Keratinocyte (primary cell): Measurements from ENCODE around the gene CREG1. TPM values are rescaled to one million over a fixed set of nuclear protein-coding genes. Genes with fewer than 3 reads are reported as not detected.

ENCODE experiments used
- DNase-seq: peaks from one replicate; pipeline ENCODE4 v3.0.0-alpha.2; 2011; ENCODE audit warnings: low read depth, missing footprints, low spot score
- FAIRE-seq: peaks from 2 replicates; lab custom pipeline; 2011; peaks lifted over from hg19 to GRCh38; lab: Jason Lieb, UNC
- H2AFZ ChIP-seq: 2 replicates; pipeline ENCODE4 v1.6.0; 2012; ENCODE audit warnings: low read length, control low read depth, inconsistent platforms; ENCODE audit not compliant: control insufficient read depth
- H3K27ac ChIP-seq: 2 replicates; pipeline ENCODE4 v1.5.1; 2011; ENCODE audit warnings: low read length; ENCODE audit not compliant: control insufficient read depth, insufficient read depth
- H3K27me3 ChIP-seq: 3 replicates; pipeline ENCODE4 v1.6.0; 2011; ENCODE audit warnings: low read length; ENCODE audit not compliant: control insufficient read depth, insufficient read depth; ENCODE audit errors: extremely low read depth
- H3K36me3 ChIP-seq, 2 experiments: 2 replicates in 1 of 2; 3 replicates in 1 of 2; pipeline ENCODE4 v1.5.1; 2011; ENCODE audit warnings: low read length in 2 of 2, mild to moderate bottlenecking in 1 of 2; ENCODE audit not compliant: control insufficient read depth in 2 of 2, insufficient read depth in 2 of 2; ENCODE audit errors: extremely low read depth in 1 of 2
- H3K4me1 ChIP-seq: 3 replicates; pipeline ENCODE4 v1.5.1; 2011; ENCODE audit warnings: low read length; ENCODE audit not compliant: control insufficient read depth, insufficient read depth; ENCODE audit errors: extremely low read depth
- H3K4me2 ChIP-seq: 3 replicates; pipeline ENCODE4 v1.6.0; 2011; ENCODE audit warnings: low read depth, low read length; ENCODE audit not compliant: control insufficient read depth, insufficient read depth; ENCODE audit errors: extremely low read depth
- H3K4me3 ChIP-seq, 3 experiments: fragments of 200-600 bp in 1 of 3; sonication (generic) in 1 of 3; 2 replicates in 2 of 3; 3 replicates in 1 of 3; pipeline ENCODE4 v1.5.1; 2011 to 2016; ENCODE audit warnings: low read length in 3 of 3, mild to moderate bottlenecking in 3 of 3, control low read depth in 2 of 3, inconsistent platforms in 1 of 3, low read depth in 1 of 3, mixed read lengths in 1 of 3, mixed run types in 1 of 3, moderate library complexity in 1 of 3; ENCODE audit not compliant: control insufficient read depth in 2 of 3, insufficient read depth in 2 of 3; ENCODE audit errors: extremely low read depth in 1 of 3
- H3K79me2 ChIP-seq: 2 replicates; pipeline ENCODE4 v1.6.0; 2012; ENCODE audit warnings: low read length; ENCODE audit not compliant: control insufficient read depth, insufficient read depth
- H3K9ac ChIP-seq: 3 replicates; pipeline ENCODE4 v1.6.0; 2011; ENCODE audit warnings: low read length; ENCODE audit not compliant: control insufficient read depth, insufficient read depth; ENCODE audit errors: extremely low read depth
- H3K9me1 ChIP-seq: 3 replicates; pipeline ENCODE4 v1.6.0; 2011; ENCODE audit warnings: low read length; ENCODE audit not compliant: control insufficient read depth, insufficient read depth; ENCODE audit errors: extremely low read depth
- H3K9me3 ChIP-seq: 2 replicates; pipeline ENCODE4 v1.5.1; 2012; ENCODE audit warnings: low read depth, low read length; ENCODE audit not compliant: control insufficient read depth
- H4K20me1 ChIP-seq: 3 replicates; pipeline ENCODE4 v1.6.0; 2011; ENCODE audit warnings: low read length; ENCODE audit not compliant: control insufficient read depth, insufficient read depth; ENCODE audit errors: extremely low read depth
- CTCF ChIP-seq, 3 experiments: IDR thresholded peaks in 1 of 3; conservative IDR thresholded peaks in 1 of 3; optimal IDR thresholded peaks in 1 of 3; 2 replicates in 2 of 3; 3 replicates in 1 of 3; pipeline versions ENCODE3 to v1.5.1; 2011; ENCODE audit warnings: low read length in 3 of 3, mild to moderate bottlenecking in 3 of 3, moderate library complexity in 2 of 3, control low read depth in 1 of 3, inconsistent platforms in 1 of 3; ENCODE audit not compliant: insufficient read depth in 2 of 3; ENCODE audit errors: extremely low read depth in 1 of 3
- EZH2 ChIP-seq: IDR thresholded peaks from one replicate; pipeline ENCODE4 v1.6.1; 2012; ENCODE audit warnings: inconsistent platforms, mild to moderate bottlenecking, low read length, moderate library complexity
- dilution Hi-C: fragments of 300-500 bp; cut with MboI; formaldehyde crosslinking; loops from one replicate; pipeline ENCODE4 v1.7.0; 2020; ENCODE audit warnings: low sequenced_read_pairs; ENCODE audit not compliant: extremely low pct_ligation_motif_present
- polyA plus RNA-seq, 5 experiments: library from polyadenylated mRNA; depleted of rRNA in 3 of 5; stranded (reverse) in 3 of 5; stranded (forward) in 1 of 5; unstranded in 1 of 5; fragments of >200 nt; gene quantifications; 1 replicate in 1 of 5; 2 replicates in 3 of 5; 3 replicates in 1 of 5; pipeline versions ENCODE4 v1.2.1 to v1.2.3, GENCODE V29; 2011 to 2012; ENCODE audit warnings: missing spikeins in 2 of 5, low read depth in 1 of 5, low replicate concordance in 1 of 5

Gene CREG1
- polyA plus RNA-seq, 1 donor (not counting 4 experiments of a cell fraction or from before 2014, with no cell fraction given), result 68.8 TPM

GRCh38 chr1:167504467-167504827 lies 49.1 kb downstream of the CREG1 start:
- no peaks in the 10 kb centered on the region for H4K20me1 ChIP-seq
- no peak overlapping the region for H3K4me2 ChIP-seq
- DNase-seq (no peak), FAIRE-seq (no peak)
- no peaks in the 10 kb centered on the region for H3K4me1 ChIP-seq
- H3K4me3 ChIP-seq, result no peak overlapping the region
- no peak for TF ChIP-seq CTCF (optimal IDR thresholded peaks at IDR 0.05 in 1 of 3, IDR thresholded peaks at IDR 0.05 in 1 of 3, conservative IDR thresholded peaks at IDR 0.05 in 1 of 3; ENCODE audit: extremely low read depth in 1 of 3, insufficient read depth in 2 of 3, low read length in 3 of 3)
- no peak for TF ChIP-seq EZH2
- no peaks in the 10 kb centered on the region for H3K9me1 ChIP-seq
- H3K36me3 ChIP-seq, result no peaks in the 10 kb centered on the region
- dilution Hi-C loops, result loop anchor here (25.0 kb wide), 1 partner anchor 442 kb away; no protein-coding TSS in a partner anchor
- H3K27ac ChIP-seq, result no peak overlapping the region
- no peaks in the 10 kb centered on the region for H3K79me2 ChIP-seq
- H3K9ac ChIP-seq, result no peak overlapping the region
- H3K9me3 ChIP-seq, result no peaks in the 10 kb centered on the region
- H3K27me3 ChIP-seq, result peaks cover 16% of the 10 kb centered on the region
- H2AFZ ChIP-seq, result no peak overlapping the region

- Histone ChIP-seq H3K36me3 (no peaks in the 10 kb centered on the region), H3K27ac (no peak overlapping the region), H3K4me2 (no peak overlapping the region), H3K9ac (no peak overlapping the region), H3K9me1 (no peaks in the 10 kb centered on the region), H2AFZ (no peak overlapping the region), H3K4me1 (no peaks in the 10 kb centered on the region), H3K9me3 (no peaks in the 10 kb centered on the region), H3K79me2 (no peaks in the 10 kb centered on the region), H3K27me3 (peaks cover 16% of the 10 kb centered on the region), H4K20me1 (no peaks in the 10 kb centered on the region), H3K4me3 (no peak overlapping the region)
- no peak for DNase-seq
- dilution Hi-C loops, result loop anchor here (25.0 kb wide), 1 partner anchor 442 kb away; no protein-coding TSS in a partner anchor
- TF ChIP-seq CTCF (optimal IDR thresholded peaks at IDR 0.05 in 1 of 3, IDR thresholded peaks at IDR 0.05 in 1 of 3, conservative IDR thresholded peaks at IDR 0.05 in 1 of 3; ENCODE audit: extremely low read depth in 1 of 3, insufficient read depth in 2 of 3, low read length in 3 of 3) (no peak), EZH2 (no peak)
- no peak for FAIRE-seq
Measured at GRCh38 chr1:167503626-167504466, 49.7 kb downstream of the CREG1 start.
